ENCODE results near the gene BLOC1S6.

- TF ChIP-seq POLR2A (IDR thresholded peaks at IDR 0.05) (no peak), CTCF (IDR thresholded peaks at IDR 0.05) (no peak)
Measured at GRCh38 chr15:45648521-45649200, 61.5 kb downstream of the BLOC1S6 start.

Data from adrenal gland (tissue), 5 donors.